NCI-H2196 (cell line): ENCODE results near the gene NRIP1.
A peak's percentile ranks its signal among the peaks of the same experiment; 100 is the strongest.

Source experiments
- DNase-seq: peaks from one replicate; lab custom pipeline; 2025; ENCODE audit not compliant: unreplicated experiment; lab: John Stamatoyannopoulos, UW

Gene NRIP1

DNA sequence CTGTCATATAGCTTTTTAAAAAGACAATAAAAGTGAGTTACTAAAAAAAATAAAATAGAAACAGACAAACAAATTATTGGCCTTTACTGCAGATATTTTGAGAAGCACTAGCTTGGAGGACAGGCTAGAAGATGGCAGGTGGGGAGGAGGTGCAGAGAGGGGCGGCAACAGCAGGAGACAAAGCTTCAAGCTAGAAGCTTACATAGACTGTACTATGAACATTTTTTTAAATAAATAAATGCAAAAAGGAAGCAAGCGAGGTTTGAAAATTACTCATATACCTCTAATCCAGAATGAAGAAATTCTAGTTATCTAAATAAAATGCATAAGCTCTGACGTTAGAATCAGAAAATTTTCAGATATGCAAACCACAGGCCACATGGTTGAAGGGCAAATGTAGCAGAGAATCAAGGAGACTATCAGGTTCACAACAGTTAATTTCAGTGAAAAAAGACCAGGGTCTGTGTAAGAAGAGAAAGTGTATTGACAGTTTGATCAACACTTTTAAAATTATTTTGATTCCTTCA lies 54.9 kb downstream of the NRIP1 start:
- no peak for DNase-seq

DNA sequence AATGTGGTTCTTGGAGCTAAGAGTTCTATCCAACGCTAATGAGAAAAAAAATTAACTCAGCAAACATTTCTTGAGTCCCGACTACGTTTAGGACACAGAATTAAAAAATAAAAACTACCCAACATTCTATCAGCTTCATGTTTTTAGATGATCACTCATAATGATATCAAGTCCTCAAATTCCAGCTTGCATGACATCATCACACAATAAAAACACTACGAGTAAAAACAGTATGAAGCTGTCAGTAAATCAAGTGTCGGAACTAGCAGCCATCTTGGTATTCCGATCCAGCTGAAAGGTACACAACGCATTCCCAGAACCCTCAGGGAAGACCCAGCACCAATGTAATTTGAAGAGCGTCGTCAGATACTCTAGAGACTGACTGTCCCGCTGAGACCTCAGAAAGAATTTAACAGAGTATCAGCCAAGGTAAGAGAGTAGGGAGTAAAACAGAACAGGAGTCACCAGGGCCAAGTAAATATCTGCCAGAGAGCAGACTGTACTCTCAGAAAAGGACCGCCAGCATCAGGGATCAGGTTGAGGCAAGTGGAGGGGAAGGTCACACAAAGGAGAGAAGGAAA lies 57.0 kb downstream of the NRIP1 start:
- no peak for DNase-seq

- DNase-seq: no peak
Observed at GRCh38 chr21:15006594-15007230, 58.1 kb downstream of the NRIP1 start.

- no peak for DNase-seq
Observed at GRCh38 chr21:15005391-15005790, 59.4 kb downstream of the NRIP1 start.

DNA sequence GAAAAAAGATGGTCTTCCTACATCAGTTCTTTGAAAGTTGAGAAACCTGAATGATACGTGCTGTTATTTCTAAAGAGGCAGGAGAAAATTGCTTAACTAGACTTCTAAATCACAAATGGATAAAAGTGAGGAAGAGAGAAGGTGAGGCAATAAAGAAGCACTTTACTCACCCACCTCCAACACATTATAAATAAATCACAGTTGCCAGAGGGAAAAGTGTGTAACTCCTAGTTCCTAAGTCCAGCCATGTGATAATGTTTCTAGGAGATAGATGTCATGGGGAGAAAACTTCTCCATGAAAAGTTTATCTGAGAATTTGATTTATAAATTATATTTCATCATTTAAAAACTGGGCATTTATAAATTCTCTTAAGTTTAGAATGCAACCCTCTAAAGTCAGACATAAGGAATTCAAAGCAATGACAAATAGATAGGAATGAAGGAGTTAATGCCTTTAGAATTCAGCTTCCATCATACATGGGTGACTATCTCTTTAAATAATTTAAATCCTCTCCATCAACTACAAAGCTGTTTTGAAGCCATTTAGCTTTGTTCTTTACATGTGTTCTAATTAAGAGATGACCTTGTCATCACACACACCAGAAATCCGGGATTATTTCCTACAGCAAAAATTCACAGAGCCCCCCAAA lies 60.0 kb downstream of the NRIP1 start:
- no peak for DNase-seq

DNA sequence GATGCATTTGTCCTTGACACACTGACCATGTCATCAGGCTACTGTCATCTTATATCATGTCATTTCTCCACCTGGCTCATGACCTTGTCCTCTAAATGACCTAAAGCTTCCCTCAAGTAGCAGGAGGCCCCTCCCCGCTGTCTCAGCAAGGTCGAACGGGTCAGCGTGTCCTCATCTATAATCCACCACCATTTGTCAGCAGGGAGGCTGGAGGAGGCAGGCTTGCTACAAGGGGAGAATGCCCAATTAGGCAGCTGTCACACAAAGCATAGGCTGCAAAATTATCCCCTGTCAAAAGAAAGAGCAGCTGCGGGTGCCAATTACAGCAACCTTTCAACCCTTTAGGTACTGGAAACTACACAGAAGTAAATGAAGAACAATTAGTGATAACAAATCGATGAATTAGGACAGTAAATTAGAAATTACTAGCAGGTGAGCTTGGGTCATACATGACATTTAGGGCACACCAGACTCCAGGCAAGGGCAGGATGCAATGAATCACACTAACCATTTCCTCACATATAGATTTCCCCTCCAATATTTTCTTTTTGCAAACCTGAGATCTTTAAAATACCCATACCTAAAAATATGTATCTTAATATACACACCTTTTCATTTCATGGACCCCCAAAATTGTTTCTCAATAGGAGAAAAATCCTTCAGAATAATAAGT lies 61.2 kb downstream of the NRIP1 start:
- no peak for DNase-seq

DNA sequence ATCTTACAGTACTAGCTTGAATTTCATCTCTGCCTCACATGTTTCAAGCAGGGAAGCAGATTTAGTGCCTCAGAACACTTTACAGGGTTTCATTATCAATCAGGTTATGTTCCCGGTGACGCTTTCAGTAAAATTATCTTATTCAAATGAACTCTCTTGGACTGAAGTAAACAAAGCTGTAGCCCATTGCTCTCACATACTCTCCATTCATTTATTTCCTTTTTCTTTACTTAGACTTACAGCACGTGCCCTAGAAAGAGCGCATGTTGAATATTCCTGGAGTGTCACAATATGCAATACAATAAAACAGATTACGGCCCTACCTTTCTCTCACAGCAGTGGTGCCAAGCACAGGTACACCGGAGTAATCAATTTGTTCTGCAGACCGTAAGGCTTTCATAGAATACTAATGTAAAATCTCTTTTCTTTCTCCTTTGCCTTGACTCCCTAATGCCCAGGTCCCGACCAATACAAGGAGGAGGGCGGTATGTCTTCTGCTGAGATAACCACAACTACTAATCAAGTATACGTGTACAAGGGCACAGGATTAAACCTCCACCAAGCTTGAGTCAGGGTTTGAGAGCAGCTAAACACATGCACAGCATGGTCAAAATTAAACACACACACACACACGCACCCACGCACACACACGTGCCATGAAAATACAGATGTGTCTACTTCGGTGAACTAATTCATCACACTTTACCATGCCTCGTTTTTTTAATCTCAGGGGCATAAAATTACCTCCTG lies 62.8 kb downstream of the NRIP1 start:
- DNase-seq: no peak

DNA sequence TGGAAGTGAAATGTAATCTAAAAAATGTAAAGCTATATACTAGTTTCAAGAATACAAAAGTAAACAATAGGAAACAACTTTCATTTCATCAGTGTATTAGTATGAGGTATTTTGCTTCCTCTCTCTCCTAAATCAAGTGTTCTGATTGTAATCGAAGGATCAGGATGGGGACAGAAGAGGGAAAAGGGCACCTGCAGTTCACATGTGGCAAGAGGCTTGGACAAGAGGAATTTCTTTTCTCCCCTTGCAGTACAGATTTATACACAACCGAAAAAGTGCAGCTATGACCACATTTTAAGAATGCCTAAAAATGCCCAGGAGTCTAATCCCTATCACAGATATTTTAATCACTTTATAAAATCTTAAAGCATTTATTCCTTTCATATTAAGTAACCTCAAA lies 63.7 kb downstream of the NRIP1 start:
- no peak for DNase-seq

GRCh38 chr21:15000081-15000480 lies 64.7 kb downstream of the NRIP1 start:
- no peak for DNase-seq

- DNase-seq: no peak
Observed at GRCh38 chr21:14998784-14999183, 66.0 kb downstream of the NRIP1 start.

- no peak for DNase-seq
Observed at GRCh38 chr21:14998336-14998735, 66.5 kb downstream of the NRIP1 start.

- peak; percentile 16 for DNase-seq
Observed at GRCh38 chr21:14995695-14996490, 68.9 kb downstream of the NRIP1 start.

GRCh38 chr21:14995226-14995625 lies 69.6 kb downstream of the NRIP1 start:
- no peak for DNase-seq

DNA sequence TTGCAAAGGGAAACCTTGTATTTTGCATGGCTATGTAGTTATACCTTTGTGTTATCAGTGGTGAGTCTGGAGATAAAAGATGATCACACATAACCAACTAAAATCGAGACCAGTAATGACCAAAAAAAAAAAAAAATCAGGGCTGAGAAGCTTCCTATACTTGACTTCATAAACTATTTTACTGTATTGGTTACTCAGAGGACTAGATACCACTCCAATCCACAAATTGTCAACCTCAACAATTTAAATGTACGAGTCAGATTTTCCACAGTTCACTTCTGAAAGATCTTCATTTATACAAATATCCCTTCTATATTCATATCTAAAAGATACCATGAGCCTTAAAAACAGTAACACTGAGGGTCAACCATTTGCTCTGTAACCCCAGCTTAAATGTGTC lies 71.7 kb downstream of the NRIP1 start:
- no peak for DNase-seq

DNA sequence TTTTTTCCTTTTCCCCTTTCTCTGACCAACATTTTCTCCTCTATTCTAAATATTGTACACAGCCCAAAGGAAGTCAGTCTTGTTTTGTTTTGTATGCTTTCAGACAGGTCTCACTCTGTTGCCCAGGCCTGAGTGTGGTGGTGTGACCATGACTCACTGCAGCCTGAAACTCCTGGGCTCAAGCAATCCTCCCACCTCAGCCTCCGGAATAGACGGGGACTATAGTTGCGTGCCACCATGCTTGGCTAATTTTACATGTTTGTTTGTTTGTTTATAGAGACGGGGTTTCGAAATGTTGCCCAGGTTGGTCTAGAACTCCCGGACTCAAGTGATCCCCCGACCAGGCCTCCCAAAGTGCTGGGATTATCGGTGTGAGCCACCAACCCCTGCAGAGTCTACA lies 72.8 kb downstream of the NRIP1 start:
- DNase-seq: no peak

GRCh38 chr21:14989359-14989758 lies 75.4 kb downstream of the NRIP1 start:
- DNase-seq: no peak

- DNase-seq: no peak
Observed at GRCh38 chr21:14988760-14989159, 76.0 kb downstream of the NRIP1 start.

DNA sequence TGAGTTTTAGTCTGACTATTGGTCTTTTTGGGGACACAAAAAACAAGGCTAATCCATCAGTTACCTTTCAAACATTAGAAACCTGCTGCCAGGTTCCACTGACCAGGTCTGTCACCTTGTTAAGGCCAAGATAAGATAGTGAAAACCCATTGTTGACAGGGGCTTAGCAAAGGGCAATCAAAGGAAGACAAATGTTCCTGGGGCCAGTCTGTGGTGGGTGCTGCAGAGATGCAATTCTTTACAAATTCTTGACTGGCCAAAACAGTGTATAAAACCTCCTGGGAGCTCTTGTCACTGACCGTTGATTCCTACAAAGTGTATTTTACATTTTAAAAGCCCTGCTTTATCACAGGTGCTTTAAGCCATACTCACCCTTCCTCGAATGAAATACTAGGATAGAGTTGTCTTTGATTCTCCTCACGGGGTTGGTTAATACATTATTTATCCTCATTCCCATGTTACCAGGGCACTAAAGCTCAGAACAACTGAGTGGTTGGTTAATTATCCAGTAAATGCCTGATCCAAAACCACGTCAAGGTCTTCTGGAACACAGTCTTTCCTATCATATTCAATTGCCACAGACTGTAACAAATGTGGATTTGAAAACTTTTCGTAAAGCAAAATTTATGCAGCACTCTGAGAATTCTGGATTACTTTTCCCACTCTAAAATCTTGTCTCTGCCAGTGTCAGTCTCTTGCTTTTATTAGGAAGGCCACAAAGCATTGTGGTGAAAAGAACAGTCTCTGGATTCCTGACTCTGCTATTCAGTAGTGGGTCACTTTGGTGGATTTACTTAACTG lies 77.2 kb downstream of the NRIP1 start:
- DNase-seq: no peak

DNA sequence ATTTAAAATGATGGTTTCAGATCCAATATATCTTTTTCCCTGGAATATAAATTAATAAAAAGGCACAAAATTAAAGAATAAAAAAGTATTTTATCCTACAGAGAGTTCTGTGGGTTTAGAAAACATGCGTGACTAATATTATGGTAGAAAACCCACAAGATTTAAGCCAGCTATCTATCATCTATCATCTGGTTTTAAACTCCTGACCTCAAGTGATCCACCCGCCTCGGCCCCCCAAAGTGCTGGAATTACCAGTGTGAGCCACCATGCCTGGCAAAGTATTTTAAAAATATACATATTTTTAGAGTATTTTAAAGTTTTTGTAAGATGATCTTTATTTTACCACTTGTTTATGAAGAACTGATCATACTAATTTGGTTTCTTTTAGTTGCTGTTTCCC lies 79.5 kb downstream of the NRIP1 start:
- DNase-seq: no peak

- no peak for DNase-seq
Observed at GRCh38 chr21:14982336-14982735, 82.5 kb downstream of the NRIP1 start.
